Astrocyte (in vitro differentiated cells and primary cell): ENCODE results near the gene C1orf167.

Experiments used
- EZH2 ChIP-seq: IDR thresholded peaks from 2 replicates; pipeline ENCODE4 v1.6.1; 2012; ENCODE audit warnings: mild to moderate bottlenecking, low read length, inconsistent platforms; ENCODE audit not compliant: insufficient read depth
- TF ChIP-seq, protein P1 (sequence below): IDR thresholded peaks from 2 replicates; pipeline ENCODE4 v1.5.1; 2011; ENCODE audit warnings: low read depth, mild to moderate bottlenecking, inconsistent platforms, low read length, moderate library complexity; ENCODE audit not compliant: insufficient read depth

DNA sequence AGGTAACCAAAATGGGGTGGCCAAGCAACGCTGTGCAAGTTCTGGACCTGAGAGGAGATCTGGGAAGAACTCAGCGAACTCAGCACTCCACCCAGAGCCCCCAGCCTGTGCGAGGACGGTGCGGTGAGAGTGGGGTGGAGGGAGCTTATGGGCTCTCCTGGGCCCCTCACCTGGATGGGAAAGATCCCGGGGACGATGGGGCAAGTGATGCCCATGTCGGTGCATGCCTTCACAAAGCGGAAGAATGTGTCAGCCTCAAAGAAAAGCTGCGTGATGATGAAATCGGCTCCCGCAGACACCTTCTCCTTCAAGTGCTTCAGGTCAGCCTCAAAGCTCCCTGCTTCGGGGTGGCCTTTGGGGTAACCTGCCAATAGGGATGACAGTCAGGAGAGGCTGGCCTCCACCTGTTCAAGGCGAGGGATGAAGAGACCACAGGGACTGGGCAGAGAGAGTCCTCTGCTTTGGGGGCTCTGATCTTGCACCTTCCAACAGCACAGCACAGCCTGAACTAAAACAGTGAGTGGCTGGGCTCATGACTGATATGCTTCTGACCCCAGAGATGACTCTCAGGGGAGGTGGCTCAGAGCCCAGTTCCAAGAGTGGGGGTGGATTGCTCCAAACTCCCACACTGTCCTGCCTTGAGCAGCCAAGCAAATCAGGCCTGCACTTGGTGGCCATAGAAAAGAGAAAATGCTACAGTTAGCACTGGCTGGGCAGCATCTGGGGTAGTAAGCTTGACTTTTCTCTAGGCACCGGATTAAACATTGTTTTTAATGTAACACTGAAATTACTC lies 34.2 kb downstream of the C1orf167 start:
- TF ChIP-seq, protein P1, sequence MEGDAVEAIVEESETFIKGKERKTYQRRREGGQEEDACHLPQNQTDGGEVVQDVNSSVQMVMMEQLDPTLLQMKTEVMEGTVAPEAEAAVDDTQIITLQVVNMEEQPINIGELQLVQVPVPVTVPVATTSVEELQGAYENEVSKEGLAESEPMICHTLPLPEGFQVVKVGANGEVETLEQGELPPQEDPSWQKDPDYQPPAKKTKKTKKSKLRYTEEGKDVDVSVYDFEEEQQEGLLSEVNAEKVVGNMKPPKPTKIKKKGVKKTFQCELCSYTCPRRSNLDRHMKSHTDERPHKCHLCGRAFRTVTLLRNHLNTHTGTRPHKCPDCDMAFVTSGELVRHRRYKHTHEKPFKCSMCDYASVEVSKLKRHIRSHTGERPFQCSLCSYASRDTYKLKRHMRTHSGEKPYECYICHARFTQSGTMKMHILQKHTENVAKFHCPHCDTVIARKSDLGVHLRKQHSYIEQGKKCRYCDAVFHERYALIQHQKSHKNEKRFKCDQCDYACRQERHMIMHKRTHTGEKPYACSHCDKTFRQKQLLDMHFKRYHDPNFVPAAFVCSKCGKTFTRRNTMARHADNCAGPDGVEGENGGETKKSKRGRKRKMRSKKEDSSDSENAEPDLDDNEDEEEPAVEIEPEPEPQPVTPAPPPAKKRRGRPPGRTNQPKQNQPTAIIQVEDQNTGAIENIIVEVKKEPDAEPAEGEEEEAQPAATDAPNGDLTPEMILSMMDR, result no peak
- no peak for TF ChIP-seq EZH2
